Hematopoietic multipotent progenitor cell (in vitro differentiated cells): ENCODE results near the gene TMTC2. TPM values are rescaled to one million over a fixed set of nuclear protein-coding genes. Genes with fewer than 3 reads are reported as not detected.
A peak's percentile ranks its signal among the peaks of the same experiment; 100 is the strongest.

ENCODE experiments used
- DNase-seq, 3 donors: peaks; one replicate each; pipeline ENCODE4 v3.0.0-alpha.2; 2011 to 2015; ENCODE audit warnings: low read depth in 2 of 3, low spot score in 2 of 3
- total RNA-seq: library from RNA; depleted of rRNA; stranded (reverse); fragments of >200 nt; gene quantifications from one replicate; pipeline ENCODE4 v1.2.3, GENCODE V29; 2012

TMTC2 gene
- total RNA-seq, 1 donor, result 2.7 TPM

GRCh38 chr12:82675246-82675645, 11.5 kb upstream of the TMTC2 start:
- no peak for DNase-seq

- no peak for DNase-seq
Observed at GRCh38 chr12:82682326-82682725, 4.4 kb upstream of the TMTC2 start.

GRCh38 chr12:82682851-82683261, 3.9 kb upstream of the TMTC2 start:
- peak in 1 of 3 donors; percentile 16 for DNase-seq

- DNase-seq, result peak; percentile 71 to 96 (median 91)
Observed at GRCh38 chr12:82685790-82686167, 927 bp upstream of the TMTC2 start.

- DNase-seq, result peak; percentile 39 to 52 (median 41)
Observed at GRCh38 chr12:82687021-82688011, 610 bp downstream of the TMTC2 start.

GRCh38 chr12:82688035-82688501, 1.4 kb downstream of the TMTC2 start:
- peak in 1 of 3 donors; percentile 31 for DNase-seq

- DNase-seq, result no peak
Observed at GRCh38 chr12:82688596-82688995, 1.9 kb downstream of the TMTC2 start.

GRCh38 chr12:82690006-82690405, 3.3 kb downstream of the TMTC2 start:
- no peak for DNase-seq

GRCh38 chr12:82691513-82691912, 4.8 kb downstream of the TMTC2 start:
- no peak for DNase-seq

- DNase-seq, result no peak
Observed at GRCh38 chr12:82694276-82694675, 7.6 kb downstream of the TMTC2 start.

GRCh38 chr12:82694970-82695369, 8.3 kb downstream of the TMTC2 start:
- DNase-seq, result no peak

- no peak for DNase-seq
Observed at GRCh38 chr12:82695531-82695930, 8.8 kb downstream of the TMTC2 start.

- no peak for DNase-seq
Observed at GRCh38 chr12:82696543-82696942, 9.8 kb downstream of the TMTC2 start.

- no peak for DNase-seq
Observed at GRCh38 chr12:82698708-82699564, 12.2 kb downstream of the TMTC2 start.

- no peak for DNase-seq
Observed at GRCh38 chr12:82705774-82706173, 19.1 kb downstream of the TMTC2 start.

- DNase-seq, result no peak
Observed at GRCh38 chr12:82708061-82708879, 21.6 kb downstream of the TMTC2 start.

GRCh38 chr12:82709794-82710355, 23.2 kb downstream of the TMTC2 start:
- no peak for DNase-seq

- no peak for DNase-seq
Observed at GRCh38 chr12:82710741-82711140, 24.0 kb downstream of the TMTC2 start.

- no peak for DNase-seq
Observed at GRCh38 chr12:82714427-82714826, 27.7 kb downstream of the TMTC2 start.

GRCh38 chr12:82721726-82722125, 35.0 kb downstream of the TMTC2 start:
- DNase-seq, result no peak
